ENCODE measurements around the gene ADTRP.

Gene ADTRP

DNA sequence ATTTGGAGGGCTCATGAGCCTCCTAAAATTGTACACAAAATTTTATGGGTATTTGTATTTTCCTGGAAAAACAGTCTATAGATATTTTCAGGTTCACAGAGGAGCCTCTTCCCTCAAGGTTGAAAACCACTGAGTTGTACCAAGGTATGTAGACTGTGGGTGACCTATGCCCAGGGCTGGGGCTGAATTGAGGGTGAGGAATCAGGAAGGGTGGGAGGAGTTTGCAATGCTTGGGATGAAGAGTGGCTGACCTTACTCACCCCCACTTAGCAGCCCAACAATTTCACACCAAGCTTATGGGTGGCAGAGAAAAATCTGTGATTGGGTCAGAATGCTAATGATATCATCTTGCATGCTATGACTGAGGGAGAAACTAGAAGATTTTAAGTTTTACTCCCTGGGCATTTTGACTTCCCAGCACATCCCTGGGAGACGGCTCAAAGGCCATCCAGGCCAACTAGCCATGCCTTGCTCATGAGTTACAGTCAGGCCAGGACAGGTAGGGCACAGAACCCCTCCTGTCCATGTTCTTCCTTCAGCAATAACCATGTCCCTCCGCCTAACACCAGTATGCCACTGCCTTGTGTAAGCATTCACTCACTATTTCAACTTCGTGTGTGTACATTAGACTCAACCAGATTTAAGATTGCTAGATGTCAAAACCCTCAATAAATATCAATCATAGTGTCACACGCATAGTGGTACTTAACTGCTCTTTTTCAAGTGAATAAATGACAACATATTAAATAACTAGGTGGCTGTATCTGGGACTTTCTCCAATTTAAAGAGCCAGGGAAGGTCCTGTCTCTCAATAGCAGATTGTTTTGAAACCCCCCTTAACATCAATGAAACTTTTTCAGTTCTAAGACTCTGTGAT lies 16.6 kb downstream of the ADTRP start:
- Mint-ChIP-seq H3K4me1 (no peaks in the 10 kb centered on the region), H3K27ac (no peak overlapping the region), H3K27me3 (peaks cover 18% of the 10 kb centered on the region), H3K4me3 (no peak overlapping the region), H3K9me3 (peaks cover 8% of the 10 kb centered on the region), H3K36me3 (no peaks in the 10 kb centered on the region)
- no peak for ATAC-seq

DNA sequence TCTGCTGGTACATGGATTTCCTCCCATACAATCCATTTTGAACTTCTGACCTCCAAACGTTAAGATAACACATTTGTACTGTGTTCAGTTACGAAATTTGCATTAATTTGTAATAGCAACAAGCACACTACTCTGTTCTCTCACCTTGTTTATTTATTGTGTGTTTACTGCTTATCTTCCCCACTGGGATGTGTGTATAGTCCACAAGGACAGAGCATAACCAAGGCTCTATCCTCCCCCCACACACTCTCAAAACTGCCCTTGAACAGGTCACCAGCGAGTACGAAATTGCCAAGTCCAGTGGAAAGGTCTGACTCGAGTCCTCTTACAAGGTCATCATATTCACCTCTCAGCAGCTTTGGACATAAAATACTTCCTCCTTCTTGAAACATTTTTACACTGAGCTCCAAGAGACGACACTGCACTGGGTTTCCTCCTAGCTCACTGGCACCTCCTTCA lies 18.6 kb downstream of the ADTRP start:
- Mint-ChIP-seq H3K27me3 (peaks cover 25% of the 10 kb centered on the region), H3K4me3 (no peak overlapping the region), H3K9me3 (peaks cover 8% of the 10 kb centered on the region), H3K36me3 (no peaks in the 10 kb centered on the region), H3K4me1 (no peaks in the 10 kb centered on the region), H3K27ac (no peak overlapping the region)
- ATAC-seq = no peak

DNA sequence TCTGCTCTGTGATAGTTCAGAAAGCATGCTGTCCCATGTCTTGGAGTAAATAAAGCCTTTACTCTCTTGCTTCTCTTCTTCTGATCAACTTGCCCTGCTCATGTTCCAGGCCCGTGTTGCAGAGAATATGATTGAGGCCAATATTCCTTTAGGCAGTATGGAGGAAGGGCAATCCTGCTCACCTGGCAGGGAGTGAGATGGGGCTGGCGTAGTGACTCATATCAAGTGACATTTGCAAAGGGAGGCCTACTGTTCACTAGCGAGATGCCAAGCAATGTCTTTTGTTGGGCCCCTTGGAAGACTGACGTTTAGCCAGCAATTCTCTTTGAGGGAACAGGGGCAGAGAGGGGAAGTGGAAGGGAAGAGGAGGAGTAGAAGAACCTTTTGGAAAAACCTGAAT lies 19.7 kb downstream of the ADTRP start:
- H3K4me1 Mint-ChIP-seq = no peaks in the 10 kb centered on the region
- H3K36me3 Mint-ChIP-seq = no peaks in the 10 kb centered on the region
- no peak overlapping the region for H3K27ac Mint-ChIP-seq
- peaks cover 8% of the 10 kb centered on the region for H3K9me3 Mint-ChIP-seq
- peaks cover 36% of the 10 kb centered on the region for H3K27me3 Mint-ChIP-seq
- no peak for ATAC-seq
- H3K4me3 Mint-ChIP-seq = no peak overlapping the region

DNA sequence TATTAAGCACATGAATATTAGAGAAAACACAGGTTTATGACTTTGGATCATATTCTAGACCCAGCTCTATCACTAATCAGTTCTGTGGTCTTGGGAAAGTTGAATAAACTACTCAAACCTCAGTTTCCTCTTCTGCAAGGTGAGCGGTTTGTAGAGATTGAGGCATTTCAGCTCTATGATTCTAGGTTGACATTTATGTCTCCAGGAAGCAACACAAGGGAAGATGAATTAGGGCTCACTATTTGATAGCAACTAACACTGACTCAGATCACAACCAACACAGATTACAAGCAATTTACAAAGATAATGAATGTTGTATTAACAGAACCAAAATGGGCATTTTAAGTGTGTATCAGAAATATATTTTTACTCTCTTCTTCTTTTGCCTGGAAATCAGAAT lies 21.9 kb downstream of the ADTRP start:
- no peak for ATAC-seq
- H3K27me3 Mint-ChIP-seq = peaks cover 29% of the 10 kb centered on the region

DNA sequence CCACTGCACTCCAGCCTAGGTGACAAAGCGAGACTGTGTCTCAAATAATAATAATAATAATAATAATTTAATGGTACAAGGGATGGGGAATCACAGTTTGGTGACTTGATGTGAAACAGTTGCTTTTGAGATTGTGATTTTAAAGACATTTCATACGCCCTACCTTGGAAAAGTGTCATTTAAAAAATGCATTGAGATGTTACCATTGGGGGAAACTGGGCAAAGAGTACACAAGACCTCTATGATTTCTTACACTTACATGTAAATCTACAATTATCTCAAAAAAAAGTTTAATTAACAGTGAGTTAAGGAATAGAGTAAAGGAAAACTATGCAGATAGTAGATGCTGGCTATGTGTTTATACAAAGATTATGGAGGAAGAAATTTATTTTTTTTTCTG lies 22.3 kb downstream of the ADTRP start:
- Mint-ChIP-seq H3K4me3 (no peak overlapping the region), H3K4me1 (no peaks in the 10 kb centered on the region), H3K9me3 (peaks cover 8% of the 10 kb centered on the region), H3K36me3 (no peaks in the 10 kb centered on the region), H3K27ac (no peak overlapping the region), H3K27me3 (peaks cover 29% of the 10 kb centered on the region)
- no peak for ATAC-seq

More for the DNA sequence above, 21.9 kb downstream of the ADTRP start:
- Mint-ChIP-seq H3K36me3 (no peaks in the 10 kb centered on the region), H3K9me3 (peaks cover 8% of the 10 kb centered on the region), H3K27ac (no peak overlapping the region), H3K4me3 (no peak overlapping the region), H3K4me1 (no peaks in the 10 kb centered on the region)

DNA sequence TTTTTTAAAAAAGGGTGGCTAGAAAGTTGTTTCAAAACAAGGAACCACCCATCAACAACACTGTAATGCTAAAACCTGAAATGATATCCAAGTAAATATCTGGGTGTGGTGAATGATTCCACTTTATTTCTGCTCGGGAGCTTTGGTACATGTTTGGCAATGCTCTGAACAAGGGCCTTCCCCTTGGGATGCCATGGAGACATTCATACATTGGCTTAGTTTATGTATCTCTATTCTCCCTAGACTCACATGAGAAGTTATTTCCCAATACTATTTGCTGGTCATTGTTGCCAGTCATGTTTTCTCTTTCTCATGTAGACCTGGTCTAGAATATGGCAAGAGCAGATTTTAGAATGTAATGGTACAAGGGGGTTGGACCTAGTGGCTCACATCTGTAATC lies 22.9 kb downstream of the ADTRP start:
- Mint-ChIP-seq H3K27me3 (peaks cover 29% of the 10 kb centered on the region), H3K27ac (no peak overlapping the region), H3K4me1 (no peaks in the 10 kb centered on the region), H3K4me3 (no peak overlapping the region), H3K9me3 (peaks cover 8% of the 10 kb centered on the region), H3K36me3 (no peaks in the 10 kb centered on the region)
- no peak for ATAC-seq

DNA sequence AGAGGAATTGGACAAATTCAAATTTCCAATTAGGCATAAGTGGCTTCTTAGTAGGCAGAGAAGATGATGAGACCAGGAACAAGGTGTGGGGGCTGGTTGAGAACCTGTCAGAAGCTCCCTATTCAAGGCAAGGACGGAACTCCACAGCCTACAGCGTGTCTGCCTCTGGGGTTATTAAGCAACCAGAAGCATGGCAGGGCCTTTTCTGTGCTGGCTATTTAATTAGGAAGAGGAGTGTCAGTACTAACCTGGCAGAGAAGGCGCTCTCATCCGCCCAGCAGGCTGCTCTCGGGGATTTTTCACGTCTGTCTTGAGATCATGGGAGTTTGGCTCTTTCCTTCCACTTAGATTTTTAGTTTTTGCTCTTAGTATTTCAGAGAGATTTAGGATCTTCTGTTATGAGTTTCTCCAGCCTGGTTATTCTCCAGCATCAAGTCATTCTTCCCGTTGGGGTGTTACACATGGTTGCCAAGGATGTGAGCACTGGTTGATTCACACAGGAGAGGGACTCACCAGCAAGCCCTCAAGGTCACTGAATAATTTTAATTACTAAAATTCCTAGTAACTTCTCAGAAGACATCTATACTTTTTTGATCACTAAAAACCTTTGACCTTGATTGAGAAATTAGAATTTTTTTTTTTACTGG lies 23.9 kb downstream of the ADTRP start:
- H3K9me3 Mint-ChIP-seq = peaks cover 8% of the 10 kb centered on the region
- H3K4me3 Mint-ChIP-seq = no peak overlapping the region
- peaks cover 29% of the 10 kb centered on the region for H3K27me3 Mint-ChIP-seq
- no peak overlapping the region for H3K27ac Mint-ChIP-seq
- ATAC-seq = no peak
- no peaks in the 10 kb centered on the region for H3K36me3 Mint-ChIP-seq
- H3K4me1 Mint-ChIP-seq = no peaks in the 10 kb centered on the region

DNA sequence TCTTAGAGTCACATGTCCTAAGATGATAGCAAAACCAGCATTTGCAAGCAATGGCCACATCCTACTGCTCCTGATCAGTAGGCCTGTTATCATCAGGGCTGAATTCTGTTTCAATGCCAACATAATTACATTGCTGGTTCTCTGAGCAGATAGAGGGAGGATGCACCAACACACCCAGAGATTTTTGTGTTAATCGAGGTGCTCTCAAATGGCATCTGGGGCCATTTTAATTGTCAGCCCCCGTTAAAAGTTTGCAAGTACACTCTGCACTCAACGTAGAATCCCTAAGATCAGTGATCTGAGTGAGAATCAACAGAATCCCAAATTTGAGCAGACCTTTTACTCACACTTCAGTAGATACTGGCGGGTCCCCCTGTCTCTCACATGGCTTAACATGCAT lies 24.8 kb downstream of the ADTRP start:
- H3K27ac Mint-ChIP-seq = no peak overlapping the region
- H3K9me3 Mint-ChIP-seq = peaks cover 8% of the 10 kb centered on the region
- ATAC-seq = no peak
- H3K4me1 Mint-ChIP-seq = no peaks in the 10 kb centered on the region
- no peak overlapping the region for H3K4me3 Mint-ChIP-seq
- H3K36me3 Mint-ChIP-seq = no peaks in the 10 kb centered on the region
- peaks cover 29% of the 10 kb centered on the region for H3K27me3 Mint-ChIP-seq

DNA sequence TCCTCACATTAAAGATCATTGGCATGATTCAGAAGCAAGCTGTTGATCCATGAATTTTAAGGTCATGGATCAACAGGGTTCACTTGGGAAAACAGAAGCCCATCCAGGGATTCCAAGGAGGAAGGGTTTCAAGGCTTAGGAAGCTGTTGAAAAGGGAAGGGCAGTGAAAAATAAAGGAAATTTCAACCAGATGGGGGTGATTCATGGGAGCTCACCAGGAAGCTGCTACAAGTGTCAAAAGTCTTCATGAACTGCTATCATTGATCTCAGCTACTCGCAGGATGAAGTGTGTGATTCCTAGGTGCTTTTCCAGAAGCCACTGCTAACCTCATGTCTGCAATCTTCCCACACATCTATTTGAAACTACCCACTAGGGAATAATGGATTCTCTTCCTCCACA lies 26.2 kb downstream of the ADTRP start:
- no peak for ATAC-seq

DNA sequence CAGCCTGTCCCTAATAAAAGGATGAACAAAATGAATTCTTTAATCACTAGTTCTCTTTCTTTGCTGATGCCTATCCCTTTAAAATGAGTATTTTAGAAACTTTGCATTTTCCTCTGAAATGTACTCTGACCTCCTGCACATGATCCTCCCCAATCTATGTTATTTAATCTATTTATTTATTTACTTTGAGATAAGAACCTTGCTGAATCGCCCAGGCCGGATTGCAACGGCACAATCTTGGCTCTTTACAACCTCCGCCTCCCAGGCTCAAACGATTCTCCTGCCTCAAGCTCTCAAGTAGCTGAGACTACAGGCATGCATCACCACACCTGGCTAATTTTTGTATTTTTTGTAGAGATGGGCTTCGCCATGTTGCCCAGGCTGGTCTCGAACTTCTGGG lies 27.9 kb downstream of the ADTRP start:
- Mint-ChIP-seq H3K4me1 (no peaks in the 10 kb centered on the region), H3K4me3 (no peak overlapping the region), H3K36me3 (no peaks in the 10 kb centered on the region), H3K27ac (no peak overlapping the region), H3K27me3 (peaks cover 13% of the 10 kb centered on the region), H3K9me3 (no peaks in the 10 kb centered on the region)
- no peak for ATAC-seq

More for the DNA sequence above, 26.2 kb downstream of the ADTRP start:
- no peaks in the 10 kb centered on the region for H3K4me1 Mint-ChIP-seq
- H3K4me3 Mint-ChIP-seq = no peak overlapping the region
- H3K27me3 Mint-ChIP-seq = peaks cover 22% of the 10 kb centered on the region
- no peak overlapping the region for H3K27ac Mint-ChIP-seq
- peaks cover 2% of the 10 kb centered on the region for H3K9me3 Mint-ChIP-seq
- no peaks in the 10 kb centered on the region for H3K36me3 Mint-ChIP-seq

DNA sequence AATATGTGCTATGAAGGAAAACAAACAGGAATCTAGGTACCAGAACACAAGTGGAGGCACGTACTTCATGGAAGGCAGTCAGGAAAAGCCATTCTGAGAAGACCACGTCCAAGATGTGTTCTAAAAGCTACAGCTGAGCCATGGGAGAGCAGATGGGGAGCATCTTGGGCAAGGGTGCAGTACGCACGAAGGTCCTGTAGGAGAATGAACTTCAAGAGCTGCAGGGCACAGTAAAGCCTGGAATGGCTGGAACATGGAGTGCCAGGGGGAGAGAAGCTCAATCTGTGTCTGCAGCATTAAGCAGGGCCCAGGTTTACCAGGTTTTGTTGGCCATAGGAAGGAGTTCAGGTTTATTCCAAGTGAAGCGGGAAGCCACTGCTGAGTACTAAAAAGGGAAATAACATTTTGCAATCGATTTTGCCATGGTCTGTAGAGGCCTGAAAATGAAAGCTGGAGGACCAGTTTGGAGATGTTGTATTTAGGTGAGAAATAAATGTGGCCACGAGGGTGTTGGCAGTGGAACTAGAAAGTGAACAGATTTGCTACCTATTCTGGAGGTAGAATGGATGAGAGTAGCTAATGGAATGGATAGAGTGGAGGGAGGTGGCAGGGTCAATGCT lies 29.9 kb downstream of the ADTRP start:
- Mint-ChIP-seq H3K9me3 (peaks cover 2% of the 10 kb centered on the region), H3K4me3 (no peak overlapping the region), H3K36me3 (no peaks in the 10 kb centered on the region), H3K27me3 (no peaks in the 10 kb centered on the region), H3K27ac (no peak overlapping the region), H3K4me1 (peaks cover 7% of the 10 kb centered on the region)
- no peak for ATAC-seq

DNA sequence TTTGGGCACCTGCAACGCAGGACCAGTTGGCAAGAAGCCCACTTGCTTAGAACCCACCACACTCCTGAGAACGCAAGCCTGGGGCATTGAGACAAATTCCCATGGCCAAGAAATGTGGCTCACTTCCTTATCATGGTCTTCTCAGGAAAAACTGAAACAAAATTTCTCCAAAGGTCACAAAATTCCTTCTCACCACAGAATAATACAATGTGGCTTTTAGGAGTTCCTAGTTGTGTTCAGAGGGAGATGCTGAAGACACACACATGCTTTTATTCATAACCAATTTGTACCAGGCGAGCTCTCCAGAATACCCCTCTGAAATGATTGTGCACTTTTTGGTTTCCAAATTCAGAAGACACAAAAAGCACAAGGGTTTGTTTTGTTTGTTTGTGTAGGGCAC lies 31.6 kb downstream of the ADTRP start:
- no peak for ATAC-seq
- Mint-ChIP-seq H3K36me3 (no peaks in the 10 kb centered on the region), H3K9me3 (peaks cover 2% of the 10 kb centered on the region), H3K27me3 (no peaks in the 10 kb centered on the region), H3K27ac (no peak overlapping the region), H3K4me1 (peaks cover 11% of the 10 kb centered on the region), H3K4me3 (no peak overlapping the region)

DNA sequence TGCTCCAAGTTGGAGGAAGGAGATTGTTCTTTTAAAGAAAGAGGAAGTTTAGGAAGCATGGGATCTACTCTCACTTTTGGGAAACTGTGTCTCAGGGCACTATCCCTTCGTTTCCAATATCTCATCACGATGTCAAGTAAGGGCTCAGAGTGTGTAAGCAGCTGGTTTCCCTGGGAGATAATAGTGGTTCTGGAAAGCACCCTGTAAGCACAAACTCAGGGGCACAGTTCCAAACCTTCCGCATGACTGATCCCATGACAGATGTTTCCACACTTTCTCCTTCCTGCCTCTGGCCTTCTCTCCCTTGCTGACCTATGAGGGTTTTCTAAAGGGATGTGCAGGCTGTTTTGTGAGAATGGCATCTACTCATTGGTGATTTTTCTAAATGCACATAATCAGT lies 33.9 kb downstream of the ADTRP start:
- Mint-ChIP-seq H3K36me3 (no peaks in the 10 kb centered on the region), H3K4me1 (peaks cover 20% of the 10 kb centered on the region), H3K9me3 (peaks cover 2% of the 10 kb centered on the region), H3K27me3 (no peaks in the 10 kb centered on the region), H3K4me3 (no peak overlapping the region), H3K27ac (no peak overlapping the region)
- ATAC-seq = no peak

DNA sequence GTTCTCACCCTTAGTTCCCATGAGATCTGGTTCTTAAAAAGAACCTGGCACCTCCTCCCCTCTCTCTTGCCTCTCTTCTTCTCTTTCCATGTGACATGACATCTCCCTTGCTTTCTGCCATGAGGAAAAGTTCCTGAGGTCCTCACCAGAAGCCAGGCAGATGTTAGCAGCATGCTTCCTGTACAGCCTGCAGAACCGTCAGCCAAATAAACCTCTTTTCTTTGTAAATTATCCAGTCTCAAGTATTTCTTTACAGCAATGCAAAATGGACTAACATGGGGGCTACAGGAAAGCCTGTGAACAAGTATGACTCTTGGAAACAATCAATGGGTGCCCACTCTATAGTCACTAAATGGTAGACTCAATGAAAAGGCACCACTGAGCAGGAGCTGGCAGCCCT lies 34.5 kb downstream of the ADTRP start:
- ATAC-seq = no peak
- H3K27me3 Mint-ChIP-seq = no peaks in the 10 kb centered on the region
- H3K9me3 Mint-ChIP-seq = peaks cover 2% of the 10 kb centered on the region
- H3K36me3 Mint-ChIP-seq = no peaks in the 10 kb centered on the region
- peaks cover 20% of the 10 kb centered on the region for H3K4me1 Mint-ChIP-seq
- no peak overlapping the region for H3K27ac Mint-ChIP-seq
- no peak overlapping the region for H3K4me3 Mint-ChIP-seq

DNA sequence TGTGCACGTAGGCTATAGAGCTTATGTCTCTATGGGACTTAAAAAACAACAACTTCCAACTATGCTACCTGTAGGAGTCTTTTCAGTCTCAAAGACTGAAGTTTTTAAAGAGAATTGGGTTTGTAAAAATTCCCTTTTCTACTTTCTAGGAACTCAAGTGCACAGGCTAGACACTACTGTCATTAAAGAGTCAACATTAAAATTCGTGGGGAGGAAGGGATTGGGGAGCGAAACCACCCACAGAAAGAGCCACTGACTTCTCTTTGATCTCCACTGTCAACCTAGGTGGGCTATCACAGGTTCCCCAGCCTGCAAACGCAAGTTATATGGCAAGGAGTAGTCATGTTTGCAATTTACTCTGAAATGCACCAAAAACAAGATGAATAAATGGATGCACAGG lies 37.7 kb downstream of the ADTRP start:
- ATAC-seq = no peak
- Mint-ChIP-seq H3K27me3 (no peaks in the 10 kb centered on the region), H3K27ac (no peak overlapping the region)

More for the DNA sequence above, 37.7 kb downstream of the ADTRP start:
- H3K4me3 Mint-ChIP-seq = no peak overlapping the region
- no peaks in the 10 kb centered on the region for H3K36me3 Mint-ChIP-seq
- peaks cover 2% of the 10 kb centered on the region for H3K9me3 Mint-ChIP-seq
- peaks cover 20% of the 10 kb centered on the region for H3K4me1 Mint-ChIP-seq
